NK-92 treated with Interleukin-12 subunit alpha and Interleukin-12 subunit beta, amount 100 ng/mL, for 24 hours (cell line): ENCODE results near the gene SLC66A3.

ENCODE experiments used
- DNase-seq: peaks from one replicate; lab custom pipeline; 2025; lab: John Stamatoyannopoulos, UW

SLC66A3 gene

DNA sequence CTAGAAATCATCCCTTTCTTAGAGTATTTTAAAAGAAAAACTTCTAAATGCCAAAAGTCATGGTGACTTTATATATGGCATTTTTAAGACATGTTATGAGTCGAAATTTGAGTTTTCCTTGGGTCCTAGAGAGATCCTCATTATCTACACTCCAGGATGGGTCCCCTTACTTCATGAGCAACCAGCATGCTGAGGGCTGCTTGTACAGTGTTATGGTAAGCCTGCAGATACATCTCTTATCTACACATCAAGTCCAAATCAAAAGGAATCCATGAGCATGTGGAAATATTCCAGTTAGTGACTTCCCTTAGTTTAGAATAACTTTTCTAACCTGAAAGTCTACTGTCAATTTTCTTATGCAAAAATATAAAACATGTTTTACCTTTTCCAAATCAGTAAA is 58.7 kb downstream of the SLC66A3 start:
- no peak for DNase-seq

- no peak for DNase-seq
These were observed 59.5 kb downstream of the SLC66A3 start for GRCh38 chr2:11214770-11215169.

DNA sequence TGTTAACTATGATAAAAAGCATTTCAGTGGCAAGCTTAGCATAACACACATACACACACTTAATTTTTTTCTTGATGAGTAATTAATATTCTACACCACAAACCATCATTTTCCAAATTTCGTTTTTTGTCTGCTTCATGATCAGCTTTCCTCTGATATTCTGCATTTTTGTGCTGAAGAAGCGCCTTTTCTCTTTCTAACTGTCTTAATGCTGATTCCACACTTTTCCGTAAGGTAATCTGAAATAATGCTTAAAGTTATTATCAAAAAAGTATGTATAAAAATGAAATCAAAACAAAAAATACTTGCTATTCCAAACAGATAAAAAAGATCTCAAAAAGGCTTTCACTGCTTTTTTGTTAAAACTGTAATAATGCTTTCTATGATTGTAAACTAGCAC is 60.1 kb downstream of the SLC66A3 start:
- DNase-seq, result no peak

GRCh38 chr2:11220445-11220844 is 65.2 kb downstream of the SLC66A3 start:
- no peak for DNase-seq

- DNase-seq, result no peak
These were observed 67.6 kb downstream of the SLC66A3 start for GRCh38 chr2:11222845-11223244.

DNA sequence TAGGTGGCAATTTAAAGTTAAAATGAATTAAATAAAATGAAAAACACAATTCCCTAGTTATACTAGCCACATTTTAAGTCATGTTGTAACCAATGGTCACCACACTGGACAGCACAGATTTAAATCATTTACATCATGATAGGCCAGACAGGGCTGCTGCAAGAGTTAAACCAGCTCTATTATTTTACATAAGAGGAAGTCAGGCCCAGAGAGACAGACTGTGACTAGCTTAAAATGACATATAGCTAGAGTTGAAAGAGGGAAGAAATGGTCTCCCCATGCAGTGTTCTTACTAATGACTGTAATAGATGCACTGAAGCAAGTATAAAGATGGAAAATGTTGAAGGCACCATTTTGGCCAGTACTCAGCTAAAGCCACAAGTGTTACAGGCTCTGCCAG is 69.6 kb downstream of the SLC66A3 start:
- DNase-seq, result no peak

GRCh38 chr2:11227595-11227994 is 72.3 kb downstream of the SLC66A3 start:
- no peak for DNase-seq
